ENCODE data around the gene APBA2. TPM values are rescaled to one million over a fixed set of nuclear protein-coding genes. Genes with fewer than 3 reads are reported as not detected.
A peak's percentile ranks its signal among the peaks of the same experiment; 100 is the strongest.

APBA2 gene
- total RNA-seq, 1 donor from 2014 or later: 33.1 TPM

GRCh38 chr15:28915935-28916334 is 30.2 kb downstream of the APBA2 start:
- Mint-ChIP-seq H3K9me3 (no peaks in the 10 kb centered on the region), H3K4me3 (no peak overlapping the region), H3K4me1 (peaks cover 3% of the 10 kb centered on the region), H3K36me3 (no peaks in the 10 kb centered on the region), H3K27me3 (ENCODE audit: low read depth) (no peaks in the 10 kb centered on the region), H3K27ac (no peak overlapping the region)
- DNase-seq (ENCODE audit: low spot score in 2 of 2, unreplicated experiment in 2 of 2): no peak
- no peak for TF ChIP-seq CTCF (IDR thresholded peaks at IDR 0.05; ENCODE audit: unreplicated experiment)

- H3K4me3 Mint-ChIP-seq: peak overlapping the region; percentile 55
- no peaks in the 10 kb centered on the region for H3K27me3 Mint-ChIP-seq (ENCODE audit: low read depth)
- no peaks in the 10 kb centered on the region for H3K9me3 Mint-ChIP-seq
- H3K27ac Mint-ChIP-seq: no peak overlapping the region
- DNase-seq (ENCODE audit: low spot score in 2 of 2, unreplicated experiment in 2 of 2): no peak
- TF ChIP-seq CTCF (IDR thresholded peaks at IDR 0.05; ENCODE audit: unreplicated experiment): no peak
- H3K4me1 Mint-ChIP-seq: no peaks in the 10 kb centered on the region
- peaks cover 3% of the 10 kb centered on the region for H3K36me3 Mint-ChIP-seq
Measured at GRCh38 chr15:28917791-28918140, 32.0 kb downstream of the APBA2 start.

GRCh38 chr15:28918141-28918983 is 32.6 kb downstream of the APBA2 start:
- H3K9me3 Mint-ChIP-seq: no peaks in the 10 kb centered on the region
- H3K4me3 Mint-ChIP-seq: peak overlapping the region; percentile 55

GRCh38 chr15:28919201-28919635 is 33.4 kb downstream of the APBA2 start:
- Mint-ChIP-seq H3K4me3 (peak overlapping the region; percentile 55), H3K27ac (no peak overlapping the region), H3K36me3 (peaks cover 14% of the 10 kb centered on the region), H3K9me3 (no peaks in the 10 kb centered on the region), H3K27me3 (ENCODE audit: low read depth) (no peaks in the 10 kb centered on the region), H3K4me1 (no peaks in the 10 kb centered on the region)
- DNase-seq (ENCODE audit: low spot score in 2 of 2, unreplicated experiment in 2 of 2): no peak
- no peak for TF ChIP-seq CTCF (IDR thresholded peaks at IDR 0.05; ENCODE audit: unreplicated experiment)

More at GRCh38 chr15:28918141-28918983, 32.6 kb downstream of the APBA2 start:
- Mint-ChIP-seq H3K4me1 (no peaks in the 10 kb centered on the region), H3K27ac (no peak overlapping the region), H3K27me3 (ENCODE audit: low read depth) (no peaks in the 10 kb centered on the region), H3K36me3 (peaks cover 7% of the 10 kb centered on the region)
- DNase-seq (ENCODE audit: low spot score in 2 of 2, unreplicated experiment in 2 of 2): peak in 1 of 2 experiments; percentile 56
- TF ChIP-seq CTCF (IDR thresholded peaks at IDR 0.05; ENCODE audit: unreplicated experiment): no peak

- H3K27me3 Mint-ChIP-seq (ENCODE audit: low read depth): no peaks in the 10 kb centered on the region
- no peaks in the 10 kb centered on the region for H3K9me3 Mint-ChIP-seq
- no peaks in the 10 kb centered on the region for H3K4me1 Mint-ChIP-seq
- H3K36me3 Mint-ChIP-seq: peaks cover 18% of the 10 kb centered on the region
- H3K4me3 Mint-ChIP-seq: no peak overlapping the region
- no peak overlapping the region for H3K27ac Mint-ChIP-seq
- DNase-seq (ENCODE audit: low spot score in 2 of 2, unreplicated experiment in 2 of 2): no peak
- TF ChIP-seq CTCF (IDR thresholded peaks at IDR 0.05; ENCODE audit: unreplicated experiment): no peak
Measured at GRCh38 chr15:28919679-28920655, 34.2 kb downstream of the APBA2 start.
